SH-SY5Y (cell line): Measurements from ENCODE around the gene COL26A1.

Experiments used
- GATA2 ChIP-seq: IDR thresholded peaks from 2 replicates; pipeline ENCODE4 v1.6.1; 2011; ENCODE audit warnings: mild to moderate bottlenecking, low read depth, low read length
- GATA3 ChIP-seq: IDR thresholded peaks from 2 replicates; pipeline ENCODE4 v1.6.1; 2011; ENCODE audit warnings: low read depth, mild to moderate bottlenecking, low read length, moderate library complexity

GRCh38 chr7:101557421-101557820 lies 194.7 kb downstream of the COL26A1 start:
- TF ChIP-seq GATA2 (no peak), GATA3 (no peak)
